DMS53 treated with DMSO at 0.1 percent for 48 hours (cell line): ENCODE data around the gene ZNF33B.
"Not testable (repeated sequence)": the region's sequence is repeated elsewhere in the genome, so short reads cannot be mapped to it uniquely, and the experiment has no call there.

Source experiments
- DNase-seq: peaks from one replicate; lab custom pipeline; 2025; ENCODE audit not compliant: unreplicated experiment; lab: John Stamatoyannopoulos, UW

ZNF33B gene

DNA sequence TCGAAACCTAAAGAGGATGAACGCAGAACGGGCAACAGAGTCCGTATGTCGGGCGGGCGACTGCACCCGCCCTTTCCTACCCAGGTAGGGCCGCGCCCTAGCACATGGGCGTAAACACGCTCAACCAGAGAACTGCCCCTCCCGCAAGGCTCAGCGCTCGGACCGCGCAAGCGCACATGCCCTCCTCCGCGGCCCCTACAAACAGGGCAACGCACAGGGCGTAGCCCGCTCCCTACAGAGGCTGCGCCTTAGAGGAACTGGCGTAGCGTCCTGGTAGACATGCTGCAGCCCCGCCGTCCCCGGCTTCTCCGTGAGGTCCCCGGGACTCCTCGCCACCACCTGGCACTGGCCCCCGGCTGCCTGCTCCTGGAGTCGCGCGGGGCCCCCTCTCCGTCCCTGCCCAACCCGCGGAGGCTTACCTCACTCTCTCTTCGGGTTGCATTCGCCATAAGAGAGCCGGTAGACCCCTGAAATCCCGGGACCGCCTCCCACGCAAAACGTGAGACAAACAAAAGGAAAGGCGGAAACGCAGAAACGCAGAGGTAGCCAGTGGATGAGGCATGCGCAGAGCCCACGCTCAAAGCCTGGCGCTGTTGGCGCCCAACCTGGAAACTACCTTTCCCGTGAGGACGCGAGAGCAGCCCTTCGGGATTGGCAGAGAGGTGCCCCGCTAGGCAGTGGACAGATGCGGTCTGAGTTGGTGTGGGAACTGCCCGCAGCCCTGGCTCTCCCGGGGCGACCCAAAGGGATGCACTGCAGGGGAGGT is at the start of gene ZNF33B:
Gene ZNF33B, minus strand, starts transcription at position 516 of the 766 bp plus-strand sequence. CDS start 1,642 bp downstream, outside the sequence.
- peak; percentile 96 for DNase-seq

DNA sequence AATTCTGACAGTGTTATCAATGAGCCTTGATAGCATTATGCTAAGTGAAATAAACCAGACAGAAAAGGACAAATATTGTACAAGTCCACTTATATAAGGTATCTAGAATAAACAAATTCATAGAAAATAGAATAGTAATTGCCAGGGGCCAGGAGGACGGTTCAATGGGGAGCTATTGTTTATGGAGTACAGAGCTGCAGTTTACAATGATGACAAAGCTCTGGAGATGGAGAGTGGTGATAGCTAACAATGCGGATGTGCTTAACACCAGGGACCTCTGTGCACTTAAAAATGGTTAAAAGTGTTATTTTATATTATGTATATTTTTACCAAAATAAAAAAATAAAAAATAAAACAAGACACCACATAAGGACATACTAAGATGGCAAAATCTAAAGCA is 46.1 kb upstream of the ZNF33B start:
- no peak for DNase-seq

DNA sequence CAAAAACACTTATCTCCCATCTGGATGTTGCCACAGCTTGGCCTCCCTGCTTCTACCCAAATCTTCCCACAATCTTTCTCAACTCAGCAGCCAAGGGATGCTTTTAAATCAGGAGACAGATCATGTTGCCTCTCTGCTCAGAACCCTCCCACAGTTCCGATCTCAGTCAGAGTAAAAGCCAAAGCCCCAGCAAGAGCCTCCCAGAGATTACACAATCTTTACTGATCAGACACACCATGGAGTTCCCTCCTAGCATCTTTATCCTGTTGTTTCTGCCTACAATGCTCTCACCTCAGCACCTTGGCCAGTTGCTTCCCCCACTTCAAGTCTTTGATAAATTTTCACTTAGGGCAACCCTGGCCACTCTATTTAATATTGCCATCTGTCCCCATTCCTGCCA is 41.9 kb upstream of the ZNF33B start:
- DNase-seq, result no peak

DNA sequence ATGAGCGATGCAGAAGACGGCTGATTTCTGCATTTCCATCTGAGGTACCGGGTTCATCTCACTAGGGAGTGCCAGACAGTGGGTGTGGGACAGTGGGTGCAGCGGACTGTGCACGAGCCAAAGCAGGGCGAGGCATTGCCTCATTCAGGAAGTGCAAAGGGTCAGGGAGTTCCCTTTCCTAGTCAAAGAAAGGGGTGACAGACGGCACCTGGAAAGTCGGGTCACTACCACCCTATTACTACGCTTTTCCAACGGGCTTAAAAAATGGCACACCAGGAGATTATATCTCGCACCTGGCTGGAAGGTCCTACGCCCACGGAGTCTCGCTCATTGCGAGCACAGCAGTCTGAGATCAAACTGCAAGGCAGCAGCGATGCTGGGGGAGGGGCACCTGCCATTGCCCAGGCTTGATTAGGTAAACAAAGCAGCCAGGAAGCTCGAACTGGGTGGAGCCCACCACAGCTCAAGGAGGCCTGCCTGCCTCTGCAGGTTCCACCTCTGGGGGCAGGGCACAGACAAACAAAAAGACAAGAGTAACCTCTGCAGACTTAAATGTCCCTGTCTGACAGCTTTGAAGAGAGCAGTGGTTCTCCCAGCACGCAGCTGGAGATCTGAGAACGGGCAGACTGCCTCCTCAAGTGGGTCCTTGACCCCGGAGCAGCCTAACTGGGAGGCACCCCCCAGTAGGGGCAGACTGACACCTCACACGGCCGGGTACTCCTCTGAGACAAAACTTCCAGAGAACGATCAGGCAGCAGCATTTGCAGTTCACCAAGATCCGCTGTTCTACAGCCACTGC is 27.0 kb upstream of the ZNF33B start:
- not testable (repeated sequence) for DNase-seq

DNA sequence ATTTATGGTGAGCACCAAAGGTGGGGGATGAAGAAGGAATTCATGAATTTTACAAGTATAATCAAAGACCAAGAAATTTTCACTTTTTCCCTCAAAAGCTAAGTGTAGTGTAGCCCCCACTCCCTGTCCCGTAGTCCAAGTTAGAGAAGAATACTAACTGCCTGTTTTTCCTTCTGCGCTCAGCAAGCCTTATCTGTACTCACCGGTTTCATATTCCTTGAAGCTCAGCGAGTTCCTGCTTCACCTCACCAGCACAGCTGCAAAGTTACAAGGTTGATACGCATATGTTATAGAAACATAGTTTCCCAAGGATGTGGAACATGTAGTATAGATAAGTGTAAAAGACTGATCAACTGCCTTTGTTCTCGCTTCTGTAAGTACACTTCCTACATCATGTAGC is 16.0 kb upstream of the ZNF33B start:
- DNase-seq, result no peak

DNA sequence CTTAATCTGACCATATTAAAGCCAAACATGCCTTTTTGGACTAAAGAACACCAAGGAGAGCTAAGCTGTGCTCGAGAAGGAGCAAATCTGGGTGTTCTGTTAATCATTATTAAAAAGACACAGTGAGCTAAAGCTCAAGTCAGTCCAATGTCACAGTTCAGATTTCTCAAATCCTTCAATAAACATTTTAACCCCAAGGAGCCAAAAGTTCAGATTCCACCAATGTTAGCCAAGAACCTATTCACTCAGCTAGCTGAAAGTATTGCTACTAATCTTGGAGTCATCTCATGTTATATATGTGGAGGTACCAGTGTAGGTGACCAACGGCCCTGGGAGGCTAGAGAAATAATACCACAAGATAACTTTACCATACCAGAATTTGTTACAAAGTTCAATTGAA is 14.5 kb upstream of the ZNF33B start:
- DNase-seq, result no peak

DNA sequence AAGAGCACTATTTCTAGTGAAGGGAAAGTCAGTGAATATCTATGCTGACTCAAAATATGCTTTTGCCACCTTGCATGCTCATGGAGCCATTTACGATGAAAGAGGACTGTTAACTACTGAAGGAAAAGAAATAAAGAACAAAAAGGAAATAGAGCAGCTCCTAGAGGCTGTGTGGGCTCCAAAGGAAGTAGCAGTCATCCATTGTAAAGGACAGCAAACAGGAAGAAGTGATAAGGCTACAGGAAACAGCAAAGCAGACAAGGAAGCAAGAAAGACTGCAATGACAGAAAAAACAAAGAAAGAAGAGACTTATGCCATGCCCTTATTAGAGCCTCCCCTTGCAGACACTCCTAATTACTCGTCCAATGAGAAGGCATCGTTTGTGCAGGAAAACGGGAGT is 12.0 kb upstream of the ZNF33B start:
- no peak for DNase-seq

DNA sequence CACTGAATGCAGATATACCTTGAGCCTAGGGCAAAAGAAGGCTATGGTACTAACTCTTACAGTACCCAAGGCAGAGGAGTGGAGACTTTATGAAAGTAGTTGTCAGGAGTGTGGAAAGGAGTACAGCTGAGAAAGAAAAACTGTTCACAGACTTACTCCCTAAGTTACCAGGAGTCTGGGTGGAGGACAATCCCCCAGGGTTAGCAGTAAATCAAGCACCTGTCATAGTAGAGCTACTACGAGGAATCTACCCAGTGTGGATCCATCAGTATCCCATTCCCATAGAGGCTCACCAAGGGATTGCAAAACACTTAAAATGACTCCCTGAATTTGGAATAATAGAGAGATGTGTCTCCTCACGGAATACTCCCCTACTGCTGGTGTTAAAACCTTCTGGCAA is 10.1 kb upstream of the ZNF33B start:
- no peak for DNase-seq

DNA sequence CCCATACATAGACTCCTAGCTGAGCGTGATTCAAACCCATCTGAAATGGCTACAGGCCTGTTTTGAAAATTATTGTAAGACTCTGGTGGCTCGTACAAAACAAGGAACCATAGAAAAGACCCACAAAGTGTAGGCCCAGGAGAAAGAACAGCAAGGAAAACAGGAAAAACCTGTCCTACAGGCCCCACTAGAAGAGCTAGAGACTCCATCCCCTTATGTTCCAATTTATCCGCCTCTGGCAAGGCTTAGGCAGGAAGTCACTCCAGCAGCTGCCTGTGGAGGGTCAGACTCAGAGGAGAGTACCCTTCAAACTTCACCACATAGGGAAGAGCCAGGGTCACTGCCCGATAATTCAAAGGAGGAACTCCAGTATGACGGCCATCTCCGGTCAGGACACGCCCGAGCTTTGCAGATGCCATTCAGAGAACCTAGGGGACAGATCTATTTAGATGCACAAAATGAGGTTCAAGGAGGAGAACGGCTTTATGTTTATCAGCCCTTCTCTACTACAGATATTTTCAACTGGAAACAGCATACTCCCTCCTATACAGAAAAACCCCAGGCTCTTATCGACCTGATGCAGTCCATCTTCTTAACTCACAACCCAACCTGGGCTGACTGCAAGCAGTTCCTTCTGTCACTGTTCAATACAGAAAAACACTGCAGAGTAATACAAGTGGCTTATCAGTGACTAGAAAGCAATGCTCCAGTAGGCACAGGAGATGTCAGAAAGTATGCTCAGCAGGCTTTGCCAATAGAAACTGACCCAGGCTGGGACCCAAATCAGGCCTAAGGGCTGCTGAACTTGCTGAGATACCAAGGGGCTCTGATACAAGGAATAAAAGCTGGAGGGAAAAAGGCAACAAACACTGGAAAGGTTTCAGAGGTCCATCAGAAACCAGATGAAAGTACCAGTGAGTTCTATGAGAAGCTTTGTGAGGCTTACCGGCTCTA is 8.6 kb upstream of the ZNF33B start:
- peak; percentile 94 for DNase-seq

DNA sequence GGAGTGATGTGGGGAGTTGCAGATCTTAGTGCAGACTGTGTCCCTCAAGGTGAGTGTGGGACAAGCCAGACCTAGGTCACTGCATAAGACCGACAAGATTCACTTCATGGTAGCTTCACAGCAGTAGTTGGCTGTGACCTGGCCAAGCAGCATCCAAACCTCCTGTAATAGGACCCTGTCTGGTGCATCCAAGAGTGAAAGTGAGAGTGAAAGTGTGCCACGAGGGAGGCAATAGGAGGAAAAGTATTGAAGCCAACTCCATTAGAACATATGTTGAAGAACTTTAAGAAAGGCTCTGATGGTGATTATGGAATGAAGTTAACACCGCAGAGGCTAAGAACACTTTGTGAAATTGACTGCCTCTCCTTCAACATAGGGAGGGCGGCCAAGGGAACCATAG is 7.8 kb upstream of the ZNF33B start:
- peak; percentile 16 for DNase-seq

DNA sequence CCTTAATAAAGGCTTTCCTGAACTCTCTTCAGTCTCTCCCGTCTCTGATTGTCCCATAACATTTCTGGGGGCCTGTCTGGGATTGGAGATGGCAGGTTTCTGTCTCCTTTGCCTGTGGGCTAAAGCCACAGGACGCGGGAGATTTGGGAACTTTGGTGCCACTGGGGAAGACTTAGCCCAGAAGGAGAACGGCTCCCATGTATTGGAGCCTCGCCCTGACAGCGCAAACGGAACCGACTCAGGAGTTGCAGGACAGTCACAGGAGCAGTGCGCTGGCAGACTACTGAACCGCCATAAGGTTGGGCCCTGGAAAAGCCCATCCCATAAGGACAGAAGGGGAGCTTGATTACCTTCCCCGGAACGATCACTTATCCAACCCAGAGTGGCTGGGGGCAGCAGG is 7.1 kb upstream of the ZNF33B start:
- DNase-seq, result no peak

DNA sequence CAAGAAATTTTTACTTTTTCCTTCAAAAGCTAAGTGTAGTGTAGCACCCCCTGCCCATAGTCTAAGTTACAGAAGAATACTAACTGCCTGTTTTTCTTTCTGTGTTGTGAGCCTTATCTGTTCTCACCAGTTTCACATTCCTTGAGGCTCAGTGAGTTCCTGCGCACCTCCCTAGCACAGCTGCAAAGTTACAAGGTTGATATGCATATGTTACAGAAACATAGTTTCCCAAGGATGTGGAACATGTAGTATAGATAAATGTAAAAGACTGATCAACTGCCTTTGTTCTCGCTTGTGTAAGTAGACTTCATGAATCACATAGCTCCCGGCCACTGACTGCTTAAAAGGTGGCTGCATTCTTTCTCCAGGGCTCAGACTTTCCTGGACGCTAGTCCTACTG is 6.7 kb upstream of the ZNF33B start:
- no peak for DNase-seq

DNA sequence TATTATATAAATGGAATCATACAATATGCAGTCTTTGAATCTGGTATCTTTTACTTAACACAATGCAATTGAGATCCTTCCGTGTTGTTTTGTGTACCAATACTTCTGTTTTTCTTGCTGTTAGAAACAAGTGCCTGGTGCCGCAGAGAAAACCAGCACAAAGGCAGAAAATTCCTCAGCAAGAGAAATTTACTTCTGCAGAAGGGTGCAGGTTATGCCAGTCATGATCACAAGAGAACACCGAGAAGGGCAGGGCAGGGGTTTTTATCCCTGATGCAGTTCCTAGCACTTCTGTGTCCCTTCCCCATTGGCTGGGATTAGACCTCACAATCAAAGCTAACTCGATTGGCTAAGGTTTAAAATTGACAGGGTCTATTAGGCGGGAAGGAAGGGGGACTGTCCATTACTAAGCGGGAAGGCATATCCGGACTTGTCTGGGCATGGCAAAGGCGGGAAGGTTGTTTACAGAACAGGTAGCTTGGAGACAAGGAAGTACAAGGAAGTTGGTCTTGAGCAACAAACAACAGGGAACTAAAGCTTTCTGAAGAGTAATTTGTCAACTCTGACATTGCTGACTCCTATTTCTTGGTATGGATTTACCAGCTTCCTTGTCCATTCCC is 2.4 kb upstream of the ZNF33B start:
- peak; percentile 91 for DNase-seq

DNA sequence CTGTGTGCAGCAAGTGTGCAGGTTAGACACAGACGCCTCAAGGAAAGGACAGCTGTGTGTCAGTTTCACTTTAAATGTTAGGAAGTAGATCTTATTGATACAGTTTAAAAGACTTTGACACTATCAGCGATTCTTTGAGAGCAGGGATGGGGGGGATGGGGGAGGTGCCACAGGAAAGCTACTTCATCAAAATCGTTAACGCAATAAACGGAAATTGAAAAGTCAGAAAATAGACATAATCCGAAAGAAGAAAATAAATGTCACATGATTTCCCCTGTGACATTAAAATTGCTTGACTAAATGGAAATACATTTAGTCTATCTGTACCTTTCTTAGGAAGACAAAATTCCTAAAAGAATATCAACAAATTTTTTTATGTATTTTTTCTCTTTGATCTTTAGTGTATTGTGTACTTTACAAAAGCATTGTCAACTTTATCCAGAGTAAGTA is 476 bp upstream of the ZNF33B start:
- no peak for DNase-seq

DNA sequence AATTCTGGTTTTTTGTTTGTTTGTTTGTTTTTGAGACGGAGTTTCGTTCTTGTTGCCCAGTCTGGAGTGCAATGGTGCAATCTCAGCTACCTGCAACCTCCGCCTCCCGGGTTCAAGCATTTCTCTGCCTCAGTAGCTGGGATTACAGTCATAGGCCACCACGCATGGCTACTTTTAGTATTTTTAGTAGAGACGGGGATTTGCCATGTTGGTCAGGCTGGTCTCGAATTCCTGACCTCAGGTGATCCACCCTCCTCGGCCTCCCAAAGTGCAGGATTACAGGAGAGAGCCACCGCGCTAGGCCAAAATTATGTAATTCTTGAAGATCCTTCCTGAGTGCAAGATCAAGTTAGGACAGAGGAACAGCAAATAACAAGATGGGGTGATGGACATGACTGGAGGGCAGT is 719 bp downstream of the ZNF33B start:
- no peak for DNase-seq

DNA sequence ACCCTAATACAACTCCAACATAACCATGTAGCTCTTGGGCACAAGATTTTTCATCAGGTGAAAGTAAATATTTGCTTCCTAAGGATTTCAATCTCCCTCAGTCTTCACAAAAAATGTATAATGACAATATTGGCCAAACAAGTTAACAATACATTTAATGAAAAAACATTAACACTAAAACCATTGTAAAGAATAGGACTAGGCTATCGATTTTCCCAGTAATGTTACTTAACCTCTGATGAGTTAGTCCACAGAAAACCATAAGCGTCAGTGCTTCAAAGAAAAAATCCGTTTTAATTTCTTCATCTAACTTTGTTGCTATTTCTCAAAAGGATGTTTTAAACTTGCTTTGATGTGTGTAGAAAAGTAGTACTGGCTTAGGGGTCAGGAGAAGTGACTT is 1.2 kb downstream of the ZNF33B start:
- no peak for DNase-seq

DNA sequence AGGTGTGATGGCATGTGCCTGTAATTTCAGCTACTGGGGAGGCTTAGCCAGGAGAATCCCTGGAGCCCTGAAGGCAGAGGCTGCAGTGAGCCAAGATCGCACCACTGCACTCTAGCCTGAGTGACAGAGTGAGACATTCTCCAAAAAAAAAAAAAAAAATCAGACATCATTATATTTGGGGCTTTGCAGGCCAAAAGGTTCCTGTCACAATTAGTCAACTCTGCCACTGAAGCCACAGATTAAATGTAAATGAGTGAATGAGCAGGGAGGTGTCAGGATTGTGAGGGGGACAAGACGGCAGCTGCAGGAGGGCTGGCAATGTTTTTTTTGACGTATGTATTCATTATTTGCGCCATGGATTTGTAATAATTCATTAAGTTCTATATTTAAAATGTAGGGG is 3.3 kb downstream of the ZNF33B start:
- no peak for DNase-seq

DNA sequence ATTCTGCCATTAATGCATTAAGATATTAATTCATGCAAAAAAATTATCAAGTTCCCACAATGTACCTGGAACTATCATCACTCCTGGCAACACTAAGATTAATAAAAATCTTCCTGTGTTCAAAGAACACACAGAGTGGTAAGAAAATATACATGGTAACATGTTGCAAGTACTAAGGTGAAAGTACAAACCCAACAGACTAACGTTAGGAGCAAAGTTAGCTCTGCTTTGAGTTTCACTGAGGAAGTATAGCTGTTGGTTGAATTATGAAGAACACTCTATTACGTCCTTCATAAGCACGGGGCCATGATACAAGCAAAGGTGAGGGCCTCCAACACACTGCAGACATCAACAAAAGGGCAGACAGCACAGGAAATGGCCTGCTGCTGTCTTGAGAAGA is 5.8 kb downstream of the ZNF33B start:
- no peak for DNase-seq

DNA sequence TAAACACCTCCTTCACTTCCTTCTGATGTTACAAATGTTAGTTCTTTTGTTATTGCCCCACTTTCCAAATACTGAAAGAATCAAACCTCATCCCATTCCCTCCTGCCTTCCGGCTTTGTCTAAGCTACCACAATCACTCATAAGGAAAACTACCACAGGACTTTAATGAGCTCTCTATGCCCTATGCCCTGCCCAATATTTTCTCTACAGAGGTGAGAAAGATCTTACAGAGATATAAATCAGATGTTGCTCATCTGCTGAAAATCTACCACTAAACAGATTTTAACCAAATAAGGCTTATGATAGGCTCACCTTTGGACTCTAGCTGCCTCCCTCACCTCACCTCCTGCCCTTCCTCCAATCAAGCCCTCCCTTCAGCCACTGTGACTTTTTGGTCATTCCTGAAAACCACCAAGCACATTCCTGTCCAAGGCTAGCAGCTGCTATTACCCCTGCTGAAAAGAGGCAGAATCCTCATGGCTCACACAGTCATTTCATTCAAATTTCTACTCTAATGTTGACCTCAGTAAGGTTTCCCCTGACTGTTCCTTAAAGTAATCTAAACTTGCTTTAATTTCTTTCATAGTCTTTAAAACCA is 7.7 kb downstream of the ZNF33B start:
- no peak for DNase-seq

DNA sequence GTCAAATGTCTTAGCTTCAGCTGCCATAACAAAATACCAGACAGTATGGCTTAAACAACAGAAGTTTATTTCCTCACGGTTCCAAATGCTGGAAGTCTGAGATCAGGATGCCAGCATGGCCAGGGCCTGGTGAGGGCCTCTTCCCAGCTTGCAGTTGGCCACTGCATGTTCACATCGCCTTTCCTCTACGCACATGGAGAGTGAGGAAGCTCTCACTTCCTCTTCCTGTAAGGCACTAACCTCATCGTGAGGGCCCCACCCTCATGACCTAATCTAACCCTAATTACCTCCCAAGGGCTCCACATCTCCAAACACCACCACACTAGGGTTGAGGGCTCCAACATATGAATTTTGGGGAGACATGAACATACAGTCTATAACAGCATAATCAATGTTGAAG is 14.4 kb downstream of the ZNF33B start:
- DNase-seq, result no peak
